ENCODE data around the gene ELK3. TPM values are rescaled to one million over a fixed set of nuclear protein-coding genes. Genes with fewer than 3 reads are reported as not detected.
A peak's percentile ranks its signal among the peaks of the same experiment; 100 is the strongest.

Gene ELK3
- total RNA-seq, 2 donors from 2014 or later, result 68.8 to 71.2 TPM

- H3K9me3 ChIP-seq (ENCODE audit: control insufficient read depth, low read length, poor library complexity, severe bottlenecking), result no peaks in the 10 kb centered on the region
- H3K4me1 Mint-ChIP-seq, result peaks cover 64% of the 10 kb centered on the region
- H3K27ac Mint-ChIP-seq, result no peak overlapping the region
- ATAC-seq (no peak), DNase-seq (no peak)
- H3K4me3 Mint-ChIP-seq, result peak overlapping the region; percentile 85
- peaks cover 6% of the 10 kb centered on the region for H3K36me3 Mint-ChIP-seq (ENCODE audit: low read depth)
- H3K27me3 Mint-ChIP-seq, result no peaks in the 10 kb centered on the region
These were observed 42.9 kb downstream of the ELK3 start for GRCh38 chr12:96237035-96237434.

GRCh38 chr12:96237465-96238077 lies 43.4 kb downstream of the ELK3 start:
- Mint-ChIP-seq H3K4me1 (peaks cover 67% of the 10 kb centered on the region), H3K36me3 (ENCODE audit: low read depth) (peaks cover 6% of the 10 kb centered on the region), H3K27me3 (no peaks in the 10 kb centered on the region), H3K4me3 (peak overlapping the region; percentile 85), H3K27ac (no peak overlapping the region)
- DNase-seq, result peak in 2 of 3 donors; percentile 34 to 60
- H3K9me3 ChIP-seq (ENCODE audit: control insufficient read depth, low read length, poor library complexity, severe bottlenecking), result no peaks in the 10 kb centered on the region
- ATAC-seq, result peak; percentile 35

- DNase-seq, result no peak
- no peak overlapping the region for H3K27ac Mint-ChIP-seq
- no peaks in the 10 kb centered on the region for H3K27me3 Mint-ChIP-seq
- no peaks in the 10 kb centered on the region for H3K9me3 ChIP-seq (ENCODE audit: control insufficient read depth, low read length, poor library complexity, severe bottlenecking)
- H3K4me1 Mint-ChIP-seq, result peaks cover 74% of the 10 kb centered on the region
- peak overlapping the region; percentile 85 for H3K4me3 Mint-ChIP-seq
- H3K36me3 Mint-ChIP-seq (ENCODE audit: low read depth), result peaks cover 8% of the 10 kb centered on the region
- ATAC-seq, result no peak
These were observed 44.3 kb downstream of the ELK3 start for GRCh38 chr12:96238336-96239047.

GRCh38 chr12:96239711-96240635 lies 45.8 kb downstream of the ELK3 start:
- Mint-ChIP-seq H3K36me3 (ENCODE audit: low read depth) (peaks cover 8% of the 10 kb centered on the region), H3K27ac (no peak overlapping the region), H3K4me3 (peak overlapping the region; percentile 47), H3K4me1 (peaks cover 66% of the 10 kb centered on the region), H3K27me3 (no peaks in the 10 kb centered on the region)
- no peaks in the 10 kb centered on the region for H3K9me3 ChIP-seq (ENCODE audit: control insufficient read depth, low read length, poor library complexity, severe bottlenecking)
- ATAC-seq (no peak), DNase-seq (no peak)

- Mint-ChIP-seq H3K27ac (no peak overlapping the region), H3K36me3 (ENCODE audit: low read depth) (peaks cover 5% of the 10 kb centered on the region), H3K27me3 (no peaks in the 10 kb centered on the region), H3K4me1 (peaks cover 59% of the 10 kb centered on the region), H3K4me3 (peak overlapping the region; percentile 33)
- DNase-seq (no peak), ATAC-seq (no peak)
- H3K9me3 ChIP-seq (ENCODE audit: control insufficient read depth, low read length, poor library complexity, severe bottlenecking), result no peaks in the 10 kb centered on the region
These were observed 46.5 kb downstream of the ELK3 start for GRCh38 chr12:96240656-96241055.

- DNase-seq (no peak), ATAC-seq (no peak)
- H3K36me3 Mint-ChIP-seq (ENCODE audit: low read depth), result peaks cover 5% of the 10 kb centered on the region
- no peaks in the 10 kb centered on the region for H3K9me3 ChIP-seq (ENCODE audit: control insufficient read depth, low read length, poor library complexity, severe bottlenecking)
- peak overlapping the region; percentile 82 for H3K4me3 Mint-ChIP-seq
- H3K4me1 Mint-ChIP-seq, result peaks cover 53% of the 10 kb centered on the region
- H3K27ac Mint-ChIP-seq, result no peak overlapping the region
- H3K27me3 Mint-ChIP-seq, result no peaks in the 10 kb centered on the region
These were observed 47.3 kb downstream of the ELK3 start for GRCh38 chr12:96241431-96241830.

- H3K27ac Mint-ChIP-seq, result no peak overlapping the region
- H3K36me3 Mint-ChIP-seq (ENCODE audit: low read depth), result peaks cover 5% of the 10 kb centered on the region
- DNase-seq, result peak; percentile 58 to 76 (median 69)
- ATAC-seq, result peak; percentile 92
- no peaks in the 10 kb centered on the region for H3K27me3 Mint-ChIP-seq
- H3K4me3 Mint-ChIP-seq, result peak overlapping the region; percentile 82
- peaks cover 50% of the 10 kb centered on the region for H3K4me1 Mint-ChIP-seq
- no peaks in the 10 kb centered on the region for H3K9me3 ChIP-seq (ENCODE audit: control insufficient read depth, low read length, poor library complexity, severe bottlenecking)
These were observed 47.7 kb downstream of the ELK3 start for GRCh38 chr12:96241846-96242256.

GRCh38 chr12:96242597-96242996 lies 48.4 kb downstream of the ELK3 start:
- H3K36me3 Mint-ChIP-seq (ENCODE audit: low read depth), result peaks cover 9% of the 10 kb centered on the region
- peak; percentile 8 for ATAC-seq

GRCh38 chr12:96244826-96245225 lies 50.7 kb downstream of the ELK3 start:
- no peak overlapping the region for H3K27ac Mint-ChIP-seq
- peaks cover 9% of the 10 kb centered on the region for H3K36me3 Mint-ChIP-seq (ENCODE audit: low read depth)

More at GRCh38 chr12:96242597-96242996, 48.4 kb downstream of the ELK3 start:
- Mint-ChIP-seq H3K4me1 (peaks cover 44% of the 10 kb centered on the region), H3K4me3 (peak overlapping the region; percentile 82), H3K27me3 (no peaks in the 10 kb centered on the region), H3K27ac (no peak overlapping the region)
- peak in 1 of 3 donors; percentile 48 for DNase-seq
- H3K9me3 ChIP-seq (ENCODE audit: control insufficient read depth, low read length, poor library complexity, severe bottlenecking), result no peaks in the 10 kb centered on the region

GRCh38 chr12:96246926-96247505 lies 52.8 kb downstream of the ELK3 start:
- Mint-ChIP-seq H3K4me3 (no peak overlapping the region), H3K27me3 (no peaks in the 10 kb centered on the region), H3K36me3 (ENCODE audit: low read depth) (peaks cover 16% of the 10 kb centered on the region), H3K27ac (no peak overlapping the region), H3K4me1 (peaks cover 44% of the 10 kb centered on the region)
- no peaks in the 10 kb centered on the region for H3K9me3 ChIP-seq (ENCODE audit: control insufficient read depth, low read length, poor library complexity, severe bottlenecking)
- no peak for DNase-seq
- ATAC-seq, result no peak

More at GRCh38 chr12:96244826-96245225, 50.7 kb downstream of the ELK3 start:
- Mint-ChIP-seq H3K27me3 (no peaks in the 10 kb centered on the region), H3K4me1 (peaks cover 41% of the 10 kb centered on the region), H3K4me3 (no peak overlapping the region)
- ATAC-seq (no peak), DNase-seq (no peak)
- H3K9me3 ChIP-seq (ENCODE audit: control insufficient read depth, low read length, poor library complexity, severe bottlenecking), result no peaks in the 10 kb centered on the region

- DNase-seq (no peak), ATAC-seq (no peak)
- no peak overlapping the region for H3K27ac Mint-ChIP-seq
- H3K27me3 Mint-ChIP-seq, result no peaks in the 10 kb centered on the region
- peaks cover 19% of the 10 kb centered on the region for H3K36me3 Mint-ChIP-seq (ENCODE audit: low read depth)
- H3K4me3 Mint-ChIP-seq, result no peak overlapping the region
- H3K4me1 Mint-ChIP-seq, result peaks cover 43% of the 10 kb centered on the region
- no peaks in the 10 kb centered on the region for H3K9me3 ChIP-seq (ENCODE audit: control insufficient read depth, low read length, poor library complexity, severe bottlenecking)
These were observed 53.4 kb downstream of the ELK3 start for GRCh38 chr12:96247563-96247962.

GRCh38 chr12:96248136-96248931 lies 54.2 kb downstream of the ELK3 start:
- Mint-ChIP-seq H3K4me1 (peaks cover 38% of the 10 kb centered on the region), H3K36me3 (ENCODE audit: low read depth) (peaks cover 17% of the 10 kb centered on the region), H3K4me3 (no peak overlapping the region), H3K27ac (no peak overlapping the region), H3K27me3 (no peaks in the 10 kb centered on the region)
- DNase-seq (no peak), ATAC-seq (no peak)
- no peaks in the 10 kb centered on the region for H3K9me3 ChIP-seq (ENCODE audit: control insufficient read depth, low read length, poor library complexity, severe bottlenecking)
